OCI-LY3 (cell line): Measurements from ENCODE around the gene PDE8A.

Experiments used
- H2AFZ ChIP-seq: fragments of 200-600, 300-600 bp; shearing (Covaris generic); 2 replicates; pipeline ENCODE4 v1.6.0; 2014; ENCODE audit warnings: antibody characterized with exemption, low read depth, low read length
- H3K27ac ChIP-seq: fragments of 200-600, 300-600 bp; sonication (generic); 2 replicates; pipeline ENCODE4 v1.5.1; 2014; ENCODE audit warnings: mild to moderate bottlenecking, low read length, moderate library complexity, mixed read lengths
- H3K27me3 ChIP-seq: fragments of 200-600, 300-600 bp; sonication (generic); 2 replicates; pipeline ENCODE4 v1.6.1; 2014; ENCODE audit warnings: low read depth, low read length, mixed read lengths
- H3K36me3 ChIP-seq: fragments of 200-600, 300-600 bp; sonication (generic); replicated peaks from 2 replicates; pipeline ENCODE3; 2014; ENCODE audit warnings: low read depth, low read length, mixed read lengths
- H3K4me1 ChIP-seq: fragments of 300-600, 200-600 bp; sonication (generic); 2 replicates; pipeline ENCODE4 v1.6.1; 2014; ENCODE audit warnings: low read length, mixed read lengths
- H3K4me2 ChIP-seq: fragments of 200-600, 300-600 bp; sonication (generic); 2 replicates; pipeline ENCODE4 v1.6.1; 2014; ENCODE audit warnings: low read length, mixed read lengths
- H3K4me3 ChIP-seq: fragments of 300-600, 200-600 bp; sonication (generic); 2 replicates; pipeline ENCODE4 v1.5.1; 2014; ENCODE audit warnings: antibody characterized with exemption, mild to moderate bottlenecking, low read length, moderate library complexity
- H3K79me2 ChIP-seq: fragments of 300-600, 200-600 bp; shearing (Covaris generic); 2 replicates; pipeline ENCODE4 v1.6.1; 2014; ENCODE audit warnings: mild to moderate bottlenecking, low read length, mixed read lengths
- H3K9ac ChIP-seq: fragments of 300-600, 200-600 bp; shearing (Covaris generic); 2 replicates; pipeline ENCODE4 v1.6.0; 2014; ENCODE audit warnings: mild to moderate bottlenecking, low read length, moderate library complexity
- H3K9me3 ChIP-seq: fragments of 200-600, 300-600 bp; shearing (Covaris generic); 2 replicates; pipeline ENCODE4 v1.6.1; 2014; ENCODE audit warnings: low read length, mixed read lengths; ENCODE audit not compliant: insufficient read depth
- H4K20me1 ChIP-seq: fragments of 200-600, 300-600 bp; sonication (generic); 2 replicates; pipeline ENCODE4 v1.6.1; 2016; ENCODE audit warnings: low read length, mixed read lengths; ENCODE audit not compliant: insufficient read depth
- EZH2phosphoT487 ChIP-seq: fragments of 200-600 bp; shearing (Covaris generic); IDR thresholded peaks from 2 replicates; pipeline ENCODE4 v1.6.1; 2018; ENCODE audit warnings: antibody characterized with exemption, mixed run types, low read depth
- TF ChIP-seq, protein P1 (sequence below): fragments of 200-600, 300-600 bp; sonication (generic); IDR thresholded peaks from 2 replicates; pipeline ENCODE4 v1.5.1; 2014; ENCODE audit warnings: antibody characterized with exemption, low read length, low read depth

Gene PDE8A

GRCh38 chr15:85036716-85037115 is 55.1 kb downstream of the PDE8A start:
- peaks cover 18% of the 10 kb centered on the region for H4K20me1 ChIP-seq
- H3K4me1 ChIP-seq, result peaks cover 32% of the 10 kb centered on the region
- H3K27ac ChIP-seq, result 0 out of 2 replicates have a peak overlapping the region, but pooled peaks have one; percentile 3
- peak overlapping the region; percentile 51 for H3K4me2 ChIP-seq
- no peak for TF ChIP-seq EZH2phosphoT487
- TF ChIP-seq, protein P1, sequence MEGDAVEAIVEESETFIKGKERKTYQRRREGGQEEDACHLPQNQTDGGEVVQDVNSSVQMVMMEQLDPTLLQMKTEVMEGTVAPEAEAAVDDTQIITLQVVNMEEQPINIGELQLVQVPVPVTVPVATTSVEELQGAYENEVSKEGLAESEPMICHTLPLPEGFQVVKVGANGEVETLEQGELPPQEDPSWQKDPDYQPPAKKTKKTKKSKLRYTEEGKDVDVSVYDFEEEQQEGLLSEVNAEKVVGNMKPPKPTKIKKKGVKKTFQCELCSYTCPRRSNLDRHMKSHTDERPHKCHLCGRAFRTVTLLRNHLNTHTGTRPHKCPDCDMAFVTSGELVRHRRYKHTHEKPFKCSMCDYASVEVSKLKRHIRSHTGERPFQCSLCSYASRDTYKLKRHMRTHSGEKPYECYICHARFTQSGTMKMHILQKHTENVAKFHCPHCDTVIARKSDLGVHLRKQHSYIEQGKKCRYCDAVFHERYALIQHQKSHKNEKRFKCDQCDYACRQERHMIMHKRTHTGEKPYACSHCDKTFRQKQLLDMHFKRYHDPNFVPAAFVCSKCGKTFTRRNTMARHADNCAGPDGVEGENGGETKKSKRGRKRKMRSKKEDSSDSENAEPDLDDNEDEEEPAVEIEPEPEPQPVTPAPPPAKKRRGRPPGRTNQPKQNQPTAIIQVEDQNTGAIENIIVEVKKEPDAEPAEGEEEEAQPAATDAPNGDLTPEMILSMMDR, result no peak
- H3K9ac ChIP-seq, result no peak overlapping the region
- peaks cover 20% of the 10 kb centered on the region for H3K79me2 ChIP-seq
- H3K36me3 ChIP-seq, result no peaks in the 10 kb centered on the region
- H3K4me3 ChIP-seq, result no peak overlapping the region
- no peak overlapping the region for H2AFZ ChIP-seq
- H3K9me3 ChIP-seq, result no peaks in the 10 kb centered on the region
- no peaks in the 10 kb centered on the region for H3K27me3 ChIP-seq

- Histone ChIP-seq H2AFZ (no peak overlapping the region), H3K4me3 (peak overlapping the region; percentile 43), H4K20me1 (peaks cover 12% of the 10 kb centered on the region), H3K9ac (no peak overlapping the region), H3K4me2 (peak overlapping the region; percentile 51), H3K27me3 (no peaks in the 10 kb centered on the region), H3K79me2 (peaks cover 16% of the 10 kb centered on the region), H3K9me3 (no peaks in the 10 kb centered on the region), H3K36me3 (no peaks in the 10 kb centered on the region), H3K27ac (no peak overlapping the region), H3K4me1 (peaks cover 33% of the 10 kb centered on the region)
- TF ChIP-seq, protein P1, result no peak
- no peak for TF ChIP-seq EZH2phosphoT487
Measured at GRCh38 chr15:85037641-85038040, 56.0 kb downstream of the PDE8A start.

- Histone ChIP-seq H3K27me3 (no peaks in the 10 kb centered on the region), H3K9ac (no peak overlapping the region), H3K36me3 (no peaks in the 10 kb centered on the region), H2AFZ (no peak overlapping the region), H3K9me3 (no peaks in the 10 kb centered on the region), H3K4me3 (no peak overlapping the region), H3K4me1 (peaks cover 35% of the 10 kb centered on the region), H3K27ac (no peak overlapping the region), H4K20me1 (peaks cover 18% of the 10 kb centered on the region), H3K4me2 (no peak overlapping the region), H3K79me2 (peaks cover 19% of the 10 kb centered on the region)
- TF ChIP-seq, protein P1, result no peak
- TF ChIP-seq EZH2phosphoT487, result no peak
Measured at GRCh38 chr15:85041230-85041629, 59.6 kb downstream of the PDE8A start.

- H3K4me2 ChIP-seq, result no peak overlapping the region
- no peaks in the 10 kb centered on the region for H3K9me3 ChIP-seq
- H3K27me3 ChIP-seq, result no peaks in the 10 kb centered on the region
- H4K20me1 ChIP-seq, result peaks cover 12% of the 10 kb centered on the region; the same call in 1 of the 2 replicates
- H3K36me3 ChIP-seq, result no peaks in the 10 kb centered on the region
- H3K27ac ChIP-seq, result no peak overlapping the region
- H3K9ac ChIP-seq, result no peak overlapping the region
- H3K79me2 ChIP-seq, result peaks cover 13% of the 10 kb centered on the region
- H2AFZ ChIP-seq, result no peak overlapping the region
- TF ChIP-seq EZH2phosphoT487, result no peak
- TF ChIP-seq, protein P1, result peak; percentile 83
- H3K4me3 ChIP-seq, result no peak overlapping the region
- H3K4me1 ChIP-seq, result peaks cover 10% of the 10 kb centered on the region
Measured at GRCh38 chr15:85044251-85044853, 62.7 kb downstream of the PDE8A start.
